GM23338 (cell line): ENCODE measurements around the gene CEBPZOS. TPM values are rescaled to one million over a fixed set of nuclear protein-coding genes. Genes with fewer than 3 reads are reported as not detected.

ENCODE experiments used
- ATAC-seq: fragments of 200-7000 bp; cut with Tn5 transposase; 3 replicates; pipeline ENCODE4 v1.9.1; 2020
- DNase-seq: peaks from one replicate; pipeline ENCODE4 v3.0.0-alpha.2; 2015; ENCODE audit warnings: low spot score
- H2AFZ ChIP-seq: fragments of 200-600 bp; sonication (generic); 2 replicates; pipeline ENCODE4 v1.8.0; 2016; ENCODE audit warnings: antibody characterized with exemption, mild to moderate bottlenecking, moderate library complexity
- H3F3A ChIP-seq: fragments of 200-600 bp; sonication (generic); replicated peaks from 2 replicates; pipeline ENCODE4 v1.8.0; 2017; ENCODE audit warnings: antibody characterized with exemption, mixed run types, low read depth
- H3K27ac ChIP-seq: fragments of 200-600 bp; sonication (generic); 2 replicates; pipeline ENCODE4 v1.6.1; 2016; ENCODE audit warnings: low read depth
- H3K27me3 ChIP-seq: fragments of 200-600 bp; sonication (generic); 2 replicates; pipeline ENCODE4 v1.8.0; 2016; ENCODE audit warnings: mild to moderate bottlenecking, mixed run types, moderate library complexity; ENCODE audit not compliant: insufficient read depth
- H3K36me3 ChIP-seq: fragments of 200-600 bp; sonication (generic); 2 replicates; pipeline ENCODE4 v1.8.0; 2016; ENCODE audit warnings: mild to moderate bottlenecking; ENCODE audit not compliant: insufficient read depth
- H3K4me1 ChIP-seq: fragments of 200-600 bp; sonication (generic); 2 replicates; pipeline ENCODE4 v1.8.0; 2016; ENCODE audit warnings: mild to moderate bottlenecking, moderate library complexity; ENCODE audit not compliant: insufficient read depth
- H3K4me2 ChIP-seq: fragments of 200-600 bp; sonication (generic); 2 replicates; pipeline ENCODE4 v1.7.1; 2017; ENCODE audit warnings: mixed run types
- H3K4me3 ChIP-seq: fragments of 200-600 bp; sonication (generic); 2 replicates; pipeline ENCODE4 v1.6.1; 2016; ENCODE audit warnings: mixed run types
- H3K79me2 ChIP-seq: fragments of 200-600 bp; sonication (generic); replicated peaks from 2 replicates; pipeline ENCODE4 v1.8.0; 2017; ENCODE audit warnings: mild to moderate bottlenecking; ENCODE audit not compliant: insufficient read depth
- H3K9me2 ChIP-seq: fragments of 200-600 bp; sonication (generic); 2 replicates; pipeline ENCODE4 v1.8.0; 2017; ENCODE audit not compliant: insufficient read depth
- H4K20me1 ChIP-seq: fragments of 200-600 bp; sonication (generic); replicated peaks from 2 replicates; pipeline ENCODE4 v1.8.0; 2017; ENCODE audit warnings: mild to moderate bottlenecking; ENCODE audit not compliant: insufficient read depth
- H3K27ac Mint-ChIP-seq: 2 replicates; pipeline ENCODE4 v1.8.0; 2020; ENCODE audit warnings: inconsistent platforms, mild to moderate bottlenecking, moderate library complexity, mixed read lengths
- H3K27me3 Mint-ChIP-seq: 3 replicates; pipeline ENCODE4 v1.8.0; 2022; ENCODE audit warnings: low read depth, mild to moderate bottlenecking, moderate library complexity, mixed read lengths, inconsistent platforms; ENCODE audit not compliant: insufficient read depth, poor library complexity
- H3K36me3 Mint-ChIP-seq: 3 replicates; pipeline ENCODE4 v1.8.0; 2021; ENCODE audit warnings: low read depth, mild to moderate bottlenecking, inconsistent platforms, moderate library complexity, mixed read lengths
- H3K4me1 Mint-ChIP-seq: 3 replicates; pipeline ENCODE4 v1.8.0; 2020; ENCODE audit warnings: mild to moderate bottlenecking, inconsistent platforms, mixed read lengths
- H3K4me3 Mint-ChIP-seq: 3 replicates; pipeline ENCODE4 v1.8.0; 2021; ENCODE audit warnings: moderate library complexity, mild to moderate bottlenecking, inconsistent platforms, mixed read lengths
- H3K9me3 Mint-ChIP-seq: 3 replicates; pipeline ENCODE4 v1.8.0; 2020; ENCODE audit warnings: moderate library complexity, mild to moderate bottlenecking, inconsistent platforms, mixed read lengths
- CREB1 ChIP-seq: fragments of 250-450 bp; sonication (Bioruptor Pico); IDR thresholded peaks from 2 replicates; pipeline ENCODE4 v1.5.0; 2020; ENCODE audit warnings: low read depth, mild to moderate bottlenecking, moderate library complexity
- CTCF ChIP-seq, 2 experiments: fragments of 200-600 bp in 1 of 2; sonication (generic) in 1 of 2; conservative IDR thresholded peaks; 2 replicates each; pipeline versions ENCODE4 v1.5.1 to v1.6.1; 2016 to 2017; ENCODE audit warnings: antibody characterized with exemption in 2 of 2, low read depth in 2 of 2, mild to moderate bottlenecking in 2 of 2, moderate library complexity in 1 of 2
- POLR2AphosphoS5 ChIP-seq: IDR thresholded peaks from 2 replicates; pipeline ENCODE4 v1.6.1; 2016; ENCODE audit warnings: antibody characterized with exemption, low read depth
- ZNF462 ChIP-seq: fragments of 250-450 bp; sonication (Bioruptor Pico); IDR thresholded peaks from 2 replicates; pipeline ENCODE4 v1.5.0; 2020; ENCODE audit warnings: mild to moderate bottlenecking, moderate library complexity
- polyA plus RNA-seq: library from polyadenylated mRNA; unstranded; fragments of >200 nt; fragmentation: Nextera tagmentation; extraction: Ambion mirVana; gene quantifications from 2 replicates; pipeline ENCODE4 v1.2.1, GENCODE V29; 2016
- total RNA-seq: library from RNA; depleted of rRNA; stranded (reverse); fragments of >200 nt; shearing (Covaris generic); gene quantifications from 2 replicates; pipeline ENCODE4 v1.2.3, GENCODE V29; 2014

CEBPZOS gene
- total and polyA plus RNA-seq, 2 experiments from 2014 or later: 83.6 to 191 TPM

GRCh38 chr2:37164757-37165156, 31.5 kb upstream of the CEBPZOS start (continued):
- TF ChIP-seq ZNF462: no peak

GRCh38 chr2:37167636-37168180, 28.6 kb upstream of the CEBPZOS start:
- no peaks in the 10 kb centered on the region for H3K79me2 ChIP-seq
- peaks cover 2% of the 10 kb centered on the region; the same call in 1 of the 3 replicates for H3K4me1 Mint-ChIP-seq
- no peaks in the 10 kb centered on the region for H3K4me1 ChIP-seq
- peaks cover 25% of the 10 kb centered on the region for H3K9me3 Mint-ChIP-seq
- no peak overlapping the region for H3K4me3 ChIP-seq
- no peak overlapping the region for H3K4me3 Mint-ChIP-seq
- H3F3A ChIP-seq: no peaks in the 10 kb centered on the region
- no peak overlapping the region for H3K27ac Mint-ChIP-seq
- no peak overlapping the region for H3K27ac ChIP-seq
- peaks cover 8% of the 10 kb centered on the region; the same call in 1 of the 2 replicates for H3K36me3 ChIP-seq
- no peaks in the 10 kb centered on the region for H3K9me2 ChIP-seq
- no peaks in the 10 kb centered on the region for H3K27me3 ChIP-seq
- no peak for ATAC-seq
- no peak for DNase-seq
- H4K20me1 ChIP-seq: no peaks in the 10 kb centered on the region
- no peak overlapping the region for H3K4me2 ChIP-seq
- H3K27me3 Mint-ChIP-seq: peaks cover 2% of the 10 kb centered on the region
- H2AFZ ChIP-seq: no peak overlapping the region; the same call in 1 of the 2 replicates
- H3K36me3 Mint-ChIP-seq: peaks cover 17% of the 10 kb centered on the region
- no peak for TF ChIP-seq CREB1 (CRISPR knock-in tag)
- TF ChIP-seq ZNF462: no peak
- TF ChIP-seq POLR2AphosphoS5: no peak
- no peak for TF ChIP-seq CTCF (conservative IDR thresholded peaks at IDR 0.05; ENCODE audit: low read depth in 2 of 2)
